Transverse colon (tissue), 4 donors: ENCODE measurements around the gene ITPKB. TPM values are rescaled to one million over a fixed set of nuclear protein-coding genes. Genes with fewer than 3 reads are reported as not detected.

ENCODE experiments used
- DNase-seq: peaks from one replicate; pipeline ENCODE4 v3.0.0-alpha.2; 2019
- H3K27ac ChIP-seq, 4 donors: fragments of 200-600 bp; sonication (generic); 2 replicates each; pipeline ENCODE4 v1.5.1; 2016 to 2018; ENCODE audit warnings: inconsistent platforms in 4 of 4
- H3K27me3 ChIP-seq: fragments of 200-600 bp; sonication (generic); 2 replicates; pipeline ENCODE4 v1.5.1; 2017; ENCODE audit warnings: inconsistent platforms
- H3K36me3 ChIP-seq, 4 donors: fragments of 200-600 bp; sonication (generic); 2 replicates each; pipeline ENCODE4 v1.5.1; 2017 to 2019; ENCODE audit warnings: inconsistent platforms in 4 of 4
- H3K4me1 ChIP-seq, 4 donors: fragments of 200-600 bp; sonication (generic); 2 replicates each; pipeline ENCODE4 v1.5.1; 2017 to 2020; ENCODE audit warnings: inconsistent platforms in 4 of 4
- H3K4me3 ChIP-seq, 4 donors: fragments of 200-600 bp; sonication (generic); 1 replicate in 1 of 4; 2 replicates in 3 of 4; pipeline versions ENCODE4 v1.5.1 to v1.6.1; 2017 to 2019; ENCODE audit warnings: inconsistent platforms in 4 of 4
- H3K9me3 ChIP-seq, 2 donors: fragments of 200-600 bp; sonication (generic); 2 replicates each; pipeline ENCODE4 v1.5.1; 2017 to 2019; ENCODE audit warnings: inconsistent platforms in 2 of 2
- CTCF ChIP-seq, 5 experiments: fragments of 200-600 bp in 3 of 5; fragments of 450-650 bp in 2 of 5; sonication (generic) in 3 of 5; IDR thresholded peaks; 1 replicate in 2 of 5; 2 replicates in 3 of 5; pipeline ENCODE4 v1.5.1; 2016 to 2017; ENCODE audit warnings: antibody characterized with exemption in 5 of 5, inconsistent platforms in 3 of 5, mild to moderate bottlenecking in 2 of 5, moderate library complexity in 1 of 5
- EP300 ChIP-seq: sonication (generic); formaldehyde crosslinking; IDR thresholded peaks from one replicate; pipeline ENCODE4 v1.6.1; 2017; ENCODE audit warnings: antibody characterized with exemption, low read depth
- POLR2A ChIP-seq: fragments of 450-650 bp; IDR thresholded peaks from one replicate; pipeline ENCODE4 v1.6.1; 2016; ENCODE audit warnings: antibody characterized with exemption, mild to moderate bottlenecking, moderate library complexity
- POLR2AphosphoS5 ChIP-seq, 3 donors: sonication (generic); formaldehyde crosslinking; IDR thresholded peaks; one replicate each; pipeline ENCODE4 v1.6.1; 2016; ENCODE audit warnings: antibody characterized with exemption in 3 of 3
- WGBS, 2 donors: methylation state at CpG; one replicate each; pipeline ENCODE4 v1.1.5; 2018; ENCODE audit warnings: low coverage in 1 of 2; 5-methylcytosine and 5-hydroxymethylcytosine counted together
- in situ Hi-C, 4 donors: fragments of 200-750 bp; cut with MboI; loops; one replicate each; pipeline versions ENCODE4 v1.15.0 to v1.15.1; 2017; ENCODE audit warnings: low sequenced_read_pairs in 3 of 4, low pct_ligation_motif_present in 1 of 4, low pct_unique_long_range_greater_than_20kb in 1 of 4
- intact Hi-C: fragments of 100-400 bp; cut with DNase I; formaldehyde crosslinking; loops from one replicate; pipeline ENCODE4 v1.15.1; 2023; ENCODE audit warnings: low total_unique reads
- total RNA-seq, 4 donors: library from RNA; depleted of rRNA; stranded (reverse); fragments of >200 nt; gene quantifications; one replicate each; pipeline ENCODE4 v1.1.0, GENCODE V29; 2016

Gene ITPKB
- total RNA-seq, 4 donors from 2014 or later = 14.3 to 57.6 (median 23.7) TPM

DNA sequence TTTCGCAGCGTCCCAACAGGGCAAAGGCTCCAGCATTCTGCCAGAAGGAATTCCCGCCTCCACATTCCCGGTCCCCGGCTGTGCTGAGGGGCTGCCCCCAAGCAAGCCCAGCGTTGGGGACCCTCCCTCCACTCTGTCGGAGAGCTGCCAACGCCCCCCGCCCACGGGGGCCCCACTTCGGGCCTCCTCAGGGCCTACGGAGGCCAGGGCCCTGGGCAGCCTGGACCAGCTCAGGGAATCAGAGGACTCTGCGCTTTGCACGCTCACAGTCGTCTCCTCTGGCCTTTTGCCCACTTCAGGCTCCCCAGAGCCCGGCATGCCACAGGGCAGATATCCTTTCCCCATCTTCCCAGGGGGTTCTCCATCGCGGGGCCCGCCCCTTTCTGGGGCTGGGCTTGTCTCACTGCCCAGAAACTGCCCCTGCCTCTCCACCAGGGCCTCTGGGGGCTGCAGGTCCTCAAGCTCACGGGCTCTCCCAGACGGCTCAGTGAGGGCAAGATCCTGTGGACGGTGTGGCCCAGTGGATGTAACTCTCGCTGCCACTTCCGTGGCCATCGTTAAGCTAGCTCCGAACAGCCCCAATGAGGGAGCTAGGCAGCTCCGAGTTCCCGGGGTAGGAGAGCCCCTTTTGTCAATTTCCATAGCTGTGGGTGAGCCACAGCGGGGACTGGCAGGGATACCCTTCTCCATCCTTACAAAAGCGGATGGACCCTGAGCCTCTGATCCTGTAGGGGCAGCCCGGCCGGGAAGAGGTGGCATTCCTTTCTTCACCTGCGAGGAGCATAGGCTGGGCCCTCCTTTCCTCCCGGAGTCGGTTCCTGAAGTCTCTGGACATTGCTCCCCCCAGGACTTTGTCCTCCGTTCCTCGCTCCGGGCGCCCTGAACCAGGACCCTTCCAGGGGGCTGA, 2.8 kb downstream of the ITPKB start:
- Histone ChIP-seq H3K4me1 (peaks cover 10 to 57% (median 32%) of the 10 kb centered on the region in 4 donors), H3K4me3 (peak overlapping the region; percentile 66 to 96 (median 82)), H3K27ac (peak overlapping the region; percentile 90 to 97 (median 94)), H3K27me3 (no peaks in the 10 kb centered on the region), H3K9me3 (no peaks in the 10 kb centered on the region), H3K36me3 (no peaks in the 10 kb centered on the region)
- intact Hi-C loops = loop anchor here (2.0 to 5.0 kb wide), 2 partner anchors 44 to 91 kb away; no protein-coding TSS in a partner anchor
- in situ Hi-C loops = loop anchor here in 1 of 4 donors (10.0 kb wide), 1 partner anchor 89 kb away; no protein-coding TSS in a partner anchor
- WGBS, 2 donors = 63% methylated on average over 35 of the region's 39 CpGs; no CpG with 5 or more reads in 1 of the 2 donors
- TF ChIP-seq POLR2AphosphoS5 (IDR thresholded peaks at IDR 0.05) (peak in 1 of 3 donors; percentile 23), EP300 (no peak)
- peak; percentile 36 for DNase-seq

GRCh38 chr1:226735576-226735975, 3.5 kb downstream of the ITPKB start:
- DNase-seq = no peak
- no peaks in the 10 kb centered on the region for H3K27me3 ChIP-seq
- intact Hi-C loops = loop anchor here (5.0 kb wide), 1 partner anchor 43 kb away; no protein-coding TSS in a partner anchor
- TF ChIP-seq EP300 = no peak
- no peak for TF ChIP-seq POLR2A
- TF ChIP-seq CTCF (IDR thresholded peaks at IDR 0.05) = no peak
- TF ChIP-seq POLR2AphosphoS5 (IDR thresholded peaks at IDR 0.05) = no peak
- H3K9me3 ChIP-seq = no peaks in the 10 kb centered on the region
- peak overlapping the region; percentile 90 to 97 (median 94) for H3K27ac ChIP-seq
- no peaks in the 10 kb centered on the region for H3K36me3 ChIP-seq
- in situ Hi-C loops = loop anchor here in 1 of 4 donors (10.0 kb wide), 1 partner anchor 89 kb away; no protein-coding TSS in a partner anchor
- H3K4me1 ChIP-seq = peaks cover 10 to 61% (median 32%) of the 10 kb centered on the region in 4 donors
- H3K4me3 ChIP-seq = peak overlapping the region; percentile 10 to 89 (median 70)
- WGBS, 2 donors = 36 to 94% methylated on average over 3 to 11 of the region's 12 CpGs

GRCh38 chr1:226734611-226735153, 4.4 kb downstream of the ITPKB start:
- no peaks in the 10 kb centered on the region for H3K27me3 ChIP-seq
- H3K4me1 ChIP-seq = peaks cover 3 to 55% (median 29%) of the 10 kb centered on the region in 4 donors
- H3K36me3 ChIP-seq = no peaks in the 10 kb centered on the region
- TF ChIP-seq EP300 (no peak), POLR2AphosphoS5 (IDR thresholded peaks at IDR 0.05) (no peak), CTCF (IDR thresholded peaks at IDR 0.05) (no peak), POLR2A (no peak)
- intact Hi-C loops = loop anchor here (5.0 kb wide), 1 partner anchor 42 kb away; no protein-coding TSS in a partner anchor
- no peaks in the 10 kb centered on the region for H3K9me3 ChIP-seq
- H3K27ac ChIP-seq = peak overlapping the region; percentile 90 to 97 (median 94)
- DNase-seq = no peak
- H3K4me3 ChIP-seq = peak overlapping the region in 2 of 4 donors; percentile 74 to 89
- in situ Hi-C loops = loop anchor here in 1 of 4 donors (10.0 kb wide), 1 partner anchor 90 kb away; no protein-coding TSS in a partner anchor
- WGBS, 2 donors = 61 to 67% methylated on average over 3 of the region's 3 CpGs

DNA sequence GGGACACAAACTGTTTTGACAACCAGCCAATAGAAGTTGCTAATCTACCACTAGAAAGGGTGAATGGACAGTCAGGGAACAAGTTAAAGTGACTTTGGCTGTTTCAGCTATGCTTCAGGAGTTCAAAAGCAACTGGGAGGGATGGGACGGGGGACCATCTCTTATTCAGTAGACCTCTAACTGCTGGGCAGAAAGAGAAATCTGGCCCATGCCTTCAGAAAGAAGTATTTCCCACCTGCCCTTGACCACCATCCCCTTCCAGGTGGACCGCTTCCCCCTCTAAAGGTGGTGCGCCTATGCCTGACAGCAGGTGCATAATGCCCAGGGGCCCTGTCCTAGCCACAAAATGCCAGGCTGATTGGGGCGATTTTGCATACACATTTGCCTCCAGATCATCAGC, 5.2 kb downstream of the ITPKB start:
- Histone ChIP-seq H3K9me3 (no peaks in the 10 kb centered on the region), H3K4me3 (peak overlapping the region in 1 of 4 donors; percentile 89), H3K27me3 (no peaks in the 10 kb centered on the region), H3K36me3 (no peaks in the 10 kb centered on the region), H3K4me1 (peaks cover 0 to 59% (median 26%) of the 10 kb centered on the region in 4 donors), H3K27ac (peak overlapping the region; percentile 20 to 97 (median 92))
- intact Hi-C loops (no loop called here), in situ Hi-C loops (loop anchor here in 1 of 4 donors (10.0 kb wide), 1 partner anchor 91 kb away; no protein-coding TSS in a partner anchor)
- 82 to 90% methylated on average over 3 to 4 of the region's 4 CpGs for WGBS, 2 donors
- DNase-seq = no peak
- no peak for TF ChIP-seq EP300
- TF ChIP-seq POLR2A = no peak
- no peak for TF ChIP-seq CTCF (IDR thresholded peaks at IDR 0.05)
- TF ChIP-seq POLR2AphosphoS5 (IDR thresholded peaks at IDR 0.05) = no peak
